Islet precursor cell (in vitro differentiated cells): ENCODE measurements around the gene VIPR2.
"Not testable (repeated sequence)": the region's sequence is repeated elsewhere in the genome, so short reads cannot be mapped to it uniquely, and the experiment has no call there.

Experiments
- DNase-seq: peaks from one replicate; pipeline ENCODE4 v3.0.0-alpha.2; 2018

Gene VIPR2, protein sequence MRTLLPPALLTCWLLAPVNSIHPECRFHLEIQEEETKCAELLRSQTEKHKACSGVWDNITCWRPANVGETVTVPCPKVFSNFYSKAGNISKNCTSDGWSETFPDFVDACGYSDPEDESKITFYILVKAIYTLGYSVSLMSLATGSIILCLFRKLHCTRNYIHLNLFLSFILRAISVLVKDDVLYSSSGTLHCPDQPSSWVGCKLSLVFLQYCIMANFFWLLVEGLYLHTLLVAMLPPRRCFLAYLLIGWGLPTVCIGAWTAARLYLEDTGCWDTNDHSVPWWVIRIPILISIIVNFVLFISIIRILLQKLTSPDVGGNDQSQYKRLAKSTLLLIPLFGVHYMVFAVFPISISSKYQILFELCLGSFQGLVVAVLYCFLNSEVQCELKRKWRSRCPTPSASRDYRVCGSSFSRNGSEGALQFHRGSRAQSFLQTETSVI

DNA sequence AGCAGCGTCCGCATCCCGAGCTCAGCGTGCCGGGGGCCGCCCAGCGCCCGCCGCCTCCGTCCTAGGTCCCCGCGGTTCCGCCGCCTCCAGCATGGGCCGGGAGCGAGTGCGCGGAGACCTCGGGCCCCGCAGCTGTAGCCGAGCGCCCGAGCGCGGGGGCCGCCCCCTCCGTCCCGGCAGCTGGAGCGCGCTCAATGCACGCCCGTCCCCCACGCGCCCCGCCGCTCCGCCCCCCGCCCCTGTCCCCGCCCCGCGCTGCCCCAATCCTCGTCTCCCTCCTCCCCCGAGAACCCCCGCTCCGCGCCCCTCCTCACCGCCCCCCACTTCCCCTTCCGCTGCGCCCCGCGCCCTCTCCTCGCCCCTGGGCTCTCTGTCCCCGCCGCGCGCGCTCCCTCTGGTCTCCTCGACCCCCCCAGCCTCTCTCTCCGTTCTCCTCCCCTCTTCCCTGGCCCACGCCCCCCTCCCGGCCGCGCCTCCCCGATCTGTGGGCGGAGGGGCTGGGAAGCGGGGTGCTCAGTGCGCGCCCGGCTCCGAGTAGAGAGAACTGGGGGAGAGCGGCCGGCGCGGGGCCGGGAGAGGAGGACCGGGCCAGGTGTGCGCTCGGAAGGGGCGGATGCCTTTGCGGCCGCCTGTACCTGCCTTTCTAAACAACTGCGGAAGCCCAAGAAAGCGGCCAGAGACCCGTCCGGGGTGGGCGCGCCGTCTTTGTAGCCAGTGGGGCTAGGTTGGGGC is at the start of gene VIPR2:
Gene VIPR2 (minus strand): TSS at position 110 of the 732 bp plus-strand sequence. CDS start 96 bp downstream, at position 14.
- peak; percentile 57 for DNase-seq

DNA sequence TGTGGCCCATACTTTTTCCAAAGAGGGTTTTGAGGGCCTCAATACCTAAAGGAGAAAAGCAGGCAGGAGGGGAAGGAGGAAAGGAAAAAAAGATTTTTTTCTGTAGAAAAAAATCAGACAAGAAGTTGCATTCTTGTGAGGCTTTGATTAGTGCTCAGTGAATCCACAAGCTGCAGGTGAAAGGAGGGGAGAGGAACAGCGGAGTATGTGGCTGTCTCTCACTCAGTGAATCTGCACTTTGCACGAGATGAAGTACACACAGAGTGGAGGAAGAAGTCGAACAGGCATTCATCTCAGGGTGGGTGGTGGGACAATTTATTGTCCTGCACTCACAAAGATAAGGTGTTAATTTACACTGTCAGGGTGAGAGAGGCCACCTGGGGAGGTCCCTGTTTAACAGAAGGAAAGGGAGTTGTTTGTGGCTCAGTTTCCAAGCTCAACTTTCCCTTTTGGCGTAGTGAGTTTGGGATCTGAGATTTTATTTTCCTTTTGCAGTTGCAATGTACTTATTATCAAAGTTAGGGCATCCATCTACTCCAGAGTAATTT is 49.0 kb upstream of the VIPR2 start:
- no peak for DNase-seq

DNA sequence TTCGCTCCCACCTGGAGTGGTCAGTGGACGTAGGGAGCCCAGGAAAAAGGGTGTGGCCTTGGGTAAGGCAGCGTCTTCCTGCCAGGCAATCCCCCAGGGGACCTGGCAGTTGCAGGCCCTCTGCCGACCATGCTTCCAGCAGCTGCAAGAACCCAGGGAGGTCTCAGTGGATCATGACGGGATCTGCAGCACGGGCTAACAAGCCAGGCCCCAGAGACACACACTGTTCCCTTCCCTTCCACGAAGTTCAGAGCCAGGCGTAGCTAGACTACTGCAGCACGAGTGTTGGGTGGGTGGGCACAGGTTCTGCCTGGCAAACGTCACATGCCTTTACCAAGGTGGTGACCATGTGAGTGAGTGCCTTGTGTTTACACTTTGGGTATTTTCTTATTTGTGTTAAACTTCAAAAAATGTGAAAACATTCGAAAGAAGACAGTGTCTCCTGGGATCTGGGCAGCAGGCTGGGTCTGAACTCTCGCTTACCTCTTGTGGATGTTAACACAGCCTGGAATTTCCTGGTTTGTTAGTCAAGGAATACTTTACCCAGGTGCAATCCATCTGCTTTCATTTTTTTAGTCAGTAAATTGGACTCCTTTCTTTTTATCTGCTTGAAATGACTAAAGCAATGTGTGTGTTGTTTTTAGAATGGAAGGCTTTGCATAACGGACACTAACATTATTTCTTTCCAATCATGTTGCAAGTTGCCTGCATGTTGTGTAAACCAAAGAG is 48.2 kb upstream of the VIPR2 start:
- DNase-seq = no peak

DNA sequence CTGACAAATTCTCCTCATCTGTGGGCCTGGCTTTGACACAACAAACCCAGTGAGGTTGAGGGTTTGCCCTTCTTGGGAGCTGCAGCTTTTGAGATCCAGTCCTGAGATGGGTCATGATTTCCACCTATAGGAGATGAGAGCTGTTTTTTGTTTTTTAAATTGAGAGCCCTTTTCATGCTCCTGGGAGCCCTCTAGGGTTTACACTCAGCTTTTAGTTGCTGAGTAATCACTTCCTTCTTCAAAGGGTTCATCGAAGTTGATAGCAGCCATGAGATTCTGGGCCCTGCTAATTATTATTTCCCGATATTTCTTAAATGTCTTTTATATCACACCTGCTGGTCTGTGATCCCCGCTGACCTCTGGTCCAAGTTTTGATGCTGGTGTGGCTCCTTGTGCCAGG is 47.3 kb upstream of the VIPR2 start:
- no peak for DNase-seq

DNA sequence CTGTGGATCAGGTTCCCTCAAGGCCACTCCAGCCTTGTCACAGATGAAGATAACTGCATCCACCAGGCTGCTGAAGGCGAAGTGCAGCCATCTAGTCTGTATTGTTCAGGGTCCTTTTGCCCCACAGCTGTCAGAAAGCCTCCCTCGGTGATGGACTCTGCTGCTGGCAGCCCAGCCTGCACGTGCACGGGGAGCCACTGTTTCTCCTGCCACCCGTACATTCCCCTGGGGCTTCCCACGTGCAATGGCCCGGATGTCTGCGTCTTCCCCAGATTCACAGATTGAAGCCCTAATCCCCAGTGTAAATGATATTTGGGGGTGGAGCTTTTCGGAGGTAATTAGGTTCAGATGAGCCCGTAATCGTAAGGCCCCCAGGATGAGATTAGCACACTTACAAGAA is 46.6 kb upstream of the VIPR2 start:
- DNase-seq = no peak

DNA sequence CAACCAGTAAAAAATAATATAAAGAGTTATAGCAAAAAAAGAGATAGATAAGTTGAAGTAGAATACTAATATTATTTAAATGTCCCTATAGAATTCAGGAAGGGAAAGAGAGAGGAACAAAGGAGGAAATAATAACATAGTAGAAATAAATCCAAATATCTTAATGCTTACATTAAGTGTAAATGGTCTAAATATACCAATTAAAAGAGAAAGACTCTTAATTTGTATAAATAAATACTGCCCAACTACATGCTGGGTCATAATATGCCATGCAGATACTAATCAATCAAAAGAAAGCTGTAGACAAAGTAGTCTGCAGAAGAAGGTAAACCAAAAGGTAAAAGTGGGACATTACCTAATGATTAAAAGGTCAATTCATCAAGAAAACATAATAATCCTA is 43.3 kb upstream of the VIPR2 start:
- no peak for DNase-seq

DNA sequence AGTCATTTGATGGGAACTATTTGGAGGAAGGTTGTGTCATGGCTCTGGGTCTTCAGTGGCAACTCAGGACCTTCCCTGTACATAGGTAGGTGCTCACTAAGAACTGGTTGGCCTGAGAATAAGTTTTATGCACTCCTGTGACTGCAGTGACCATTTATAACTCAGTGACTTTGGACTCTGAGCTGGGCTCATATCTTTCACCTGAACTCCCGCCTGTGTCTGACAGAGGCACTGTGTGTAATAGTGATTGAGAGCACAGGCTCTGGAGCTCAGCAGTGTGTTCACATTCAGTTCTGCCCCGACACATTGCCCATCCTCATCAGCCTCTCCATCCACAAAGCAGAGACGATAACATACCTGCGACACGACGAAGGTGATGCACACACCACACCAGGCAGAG is 34.6 kb upstream of the VIPR2 start:
- DNase-seq = no peak

DNA sequence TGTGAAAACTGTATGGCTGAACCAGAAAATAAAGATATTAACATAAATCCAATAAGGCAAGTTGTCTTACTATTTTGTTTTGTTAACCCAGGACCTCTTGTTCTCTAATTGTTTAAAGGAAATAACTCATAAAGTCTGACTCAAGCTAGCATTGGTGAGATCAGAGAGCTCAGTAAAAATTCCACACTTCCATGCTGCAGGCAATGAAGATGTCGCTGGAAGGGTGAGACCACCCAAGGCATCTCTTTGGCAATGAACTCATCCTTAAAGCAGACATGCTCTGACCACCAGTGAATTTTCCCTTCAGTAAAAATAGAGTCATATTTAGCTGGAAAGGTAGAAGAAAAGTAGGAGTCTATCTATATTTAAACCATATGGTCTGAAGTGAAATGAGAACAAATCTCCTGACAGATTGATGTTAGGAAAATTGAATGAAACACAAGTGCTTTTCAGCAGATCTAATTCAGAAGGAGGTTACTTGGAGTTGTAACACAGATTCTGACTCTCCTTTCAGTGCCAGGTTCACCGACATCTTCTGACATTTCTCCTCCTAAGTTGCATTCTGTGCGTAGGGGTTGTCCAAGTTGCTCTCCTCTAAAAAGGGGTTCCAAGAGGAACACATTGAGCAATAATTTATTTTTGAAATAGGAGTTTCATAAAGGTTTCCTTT is 32.8 kb upstream of the VIPR2 start:
- no peak for DNase-seq

DNA sequence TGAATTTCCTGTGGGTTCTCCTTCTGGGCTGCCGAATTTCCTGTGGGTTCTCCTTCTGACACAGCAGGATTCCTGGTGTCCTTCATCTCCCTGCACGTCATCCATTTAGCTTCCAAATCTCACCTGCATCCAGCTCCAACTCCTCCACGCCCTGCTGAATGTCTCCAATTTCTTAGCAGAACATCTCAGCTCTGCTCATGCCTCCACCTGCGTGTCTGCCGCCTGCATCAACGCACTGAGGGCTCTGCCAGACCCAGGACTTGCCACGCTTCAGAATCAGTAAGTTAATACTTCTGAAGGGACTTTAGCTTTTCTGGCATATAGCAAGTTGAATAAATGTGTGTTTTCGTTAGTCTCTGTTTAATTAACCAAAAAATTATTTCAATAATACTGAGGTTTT is 31.1 kb upstream of the VIPR2 start:
- DNase-seq = no peak

DNA sequence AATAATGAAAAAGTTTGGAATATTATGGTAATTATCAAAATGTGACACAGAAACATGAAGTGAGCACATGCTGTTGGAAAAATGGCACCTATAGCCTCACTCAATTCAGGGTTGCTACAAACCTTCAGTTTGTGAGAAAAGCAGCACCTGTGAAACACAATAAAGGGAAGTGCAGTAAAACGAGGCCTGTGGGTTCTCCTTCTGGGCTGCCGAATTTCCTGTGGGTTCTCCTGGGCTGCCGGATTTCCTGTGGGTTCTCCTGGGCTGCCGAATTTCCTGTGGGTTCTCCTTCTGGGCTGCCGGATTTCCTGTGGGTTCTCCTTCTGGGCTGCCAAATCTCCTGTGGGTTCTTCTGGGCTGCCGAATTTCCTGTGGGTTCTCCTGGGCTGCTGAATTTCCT is 30.4 kb upstream of the VIPR2 start:
- not testable (repeated sequence) for DNase-seq

DNA sequence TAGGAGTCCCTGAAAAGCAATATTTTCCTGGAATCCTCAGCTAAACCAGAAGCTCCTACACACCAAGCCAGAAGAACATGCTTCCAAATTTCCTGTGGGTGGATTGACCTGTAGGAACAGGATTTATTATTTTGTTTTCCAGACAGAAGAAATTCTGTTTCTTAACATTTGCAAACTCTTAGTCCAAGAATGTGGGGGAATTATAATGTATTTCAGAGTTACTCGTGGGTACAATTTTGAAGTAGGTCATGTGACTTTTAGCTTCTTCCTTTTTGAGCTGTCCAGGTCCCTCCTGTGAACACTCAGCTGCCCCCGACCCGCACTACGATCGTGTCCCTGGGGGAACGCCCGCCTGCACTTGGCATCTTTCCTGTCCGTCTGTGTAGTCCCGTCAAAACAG is 27.7 kb upstream of the VIPR2 start:
- DNase-seq = no peak

DNA sequence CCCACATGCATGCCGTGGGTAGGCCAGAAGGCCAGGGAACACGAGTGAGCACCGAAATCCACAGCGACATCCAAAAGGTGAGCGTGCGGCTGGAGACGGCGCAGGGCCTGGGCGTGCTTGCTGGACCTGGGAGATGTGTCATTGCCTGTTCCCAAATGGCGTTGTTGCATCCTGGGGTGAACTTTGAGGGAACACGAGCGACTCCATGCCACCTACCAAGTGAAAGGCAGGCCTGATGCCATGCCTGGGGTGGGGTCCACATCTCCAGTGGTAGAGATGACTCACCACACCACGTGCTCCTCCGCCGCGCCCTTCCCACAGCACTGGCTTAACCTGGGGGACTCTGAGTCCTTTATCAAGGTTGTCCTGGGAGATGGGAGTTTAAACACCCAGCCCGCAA is 24.7 kb upstream of the VIPR2 start:
- no peak for DNase-seq

DNA sequence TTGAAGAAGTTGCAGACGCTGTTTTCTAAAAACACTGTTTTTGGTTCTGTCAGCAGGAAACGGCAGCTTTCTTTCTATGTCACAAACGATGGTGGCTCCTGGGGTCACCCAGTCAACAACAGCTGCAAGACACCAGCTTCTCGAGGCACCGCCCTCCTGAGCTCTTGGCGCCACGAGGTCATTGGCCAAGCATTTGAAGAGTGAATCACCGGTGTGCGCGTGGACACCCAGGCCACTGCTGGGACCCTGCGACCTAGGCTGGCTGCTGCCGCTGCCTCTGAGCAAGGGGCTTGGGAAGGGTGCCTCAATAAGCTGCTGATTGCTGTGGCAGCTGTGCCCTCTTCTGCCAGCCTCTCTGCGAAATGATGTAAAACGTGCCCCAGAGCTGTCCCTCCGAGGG is 22.5 kb upstream of the VIPR2 start:
- DNase-seq = peak; percentile 56

DNA sequence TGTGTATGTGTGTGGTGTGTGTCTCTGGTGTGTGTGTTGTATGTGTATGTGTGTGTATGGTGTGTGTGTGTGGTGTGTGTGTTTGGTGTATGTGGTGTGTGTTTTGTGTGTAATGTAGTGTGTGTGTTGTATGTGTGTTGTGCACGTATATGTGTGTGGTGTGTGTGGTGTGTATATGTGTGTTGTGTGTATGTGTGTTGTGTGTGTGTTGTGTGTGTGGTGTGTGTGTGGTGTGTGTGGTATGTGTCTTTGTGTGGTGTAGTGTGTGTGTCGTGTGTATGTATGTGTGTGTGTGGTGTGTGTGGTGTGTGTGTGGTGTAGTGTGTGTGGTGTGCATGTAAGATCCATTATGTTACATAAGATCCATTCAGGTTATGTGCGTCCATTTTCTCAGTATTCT is 21.9 kb upstream of the VIPR2 start:
- DNase-seq = no peak

DNA sequence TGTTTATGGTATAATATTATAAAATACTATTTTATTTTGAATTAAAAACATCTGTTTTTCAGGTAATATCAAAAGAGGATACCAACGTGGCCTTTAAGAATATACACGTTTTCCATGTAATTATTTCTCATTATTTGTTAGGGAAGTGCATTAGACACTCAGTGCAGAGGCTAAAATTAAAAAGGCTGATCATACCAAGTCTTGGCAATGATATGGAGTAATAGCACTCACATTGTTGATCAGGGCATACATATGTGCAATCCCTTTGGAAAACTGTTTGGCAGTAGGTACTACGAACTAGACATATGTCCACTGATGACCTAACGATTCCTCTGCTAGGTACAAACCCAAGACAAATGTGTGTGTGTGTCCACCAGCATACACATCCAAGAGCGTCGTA is 20.7 kb upstream of the VIPR2 start:
- DNase-seq = no peak

DNA sequence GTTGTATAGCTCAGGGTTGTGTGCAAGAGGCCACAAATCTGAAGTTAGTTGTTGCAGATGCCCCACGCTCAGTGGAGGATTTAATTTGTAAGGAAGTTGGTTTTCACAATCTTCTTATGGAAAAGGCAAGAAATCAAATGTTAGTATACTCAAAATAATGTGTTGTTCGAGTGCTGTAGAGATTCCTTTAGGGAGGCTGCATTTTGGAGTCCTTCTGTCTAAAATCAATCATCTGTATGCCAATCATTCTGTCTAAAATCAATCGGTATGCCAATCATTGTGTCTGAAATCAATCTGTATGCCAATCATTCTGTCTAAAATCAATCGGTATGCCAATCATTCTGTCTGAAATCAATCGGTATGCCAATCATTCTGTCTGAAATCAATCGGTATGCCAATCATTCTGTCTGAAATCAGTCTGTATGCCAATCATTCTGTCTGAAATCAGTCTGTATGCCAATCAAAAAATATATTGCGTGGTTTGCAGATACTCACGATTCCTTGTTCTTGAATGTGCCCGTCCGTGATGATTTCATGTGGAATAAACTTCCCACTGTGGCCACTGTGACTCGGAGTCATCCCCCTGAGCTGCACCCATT is 19.1 kb upstream of the VIPR2 start:
- DNase-seq = not testable (repeated sequence)

DNA sequence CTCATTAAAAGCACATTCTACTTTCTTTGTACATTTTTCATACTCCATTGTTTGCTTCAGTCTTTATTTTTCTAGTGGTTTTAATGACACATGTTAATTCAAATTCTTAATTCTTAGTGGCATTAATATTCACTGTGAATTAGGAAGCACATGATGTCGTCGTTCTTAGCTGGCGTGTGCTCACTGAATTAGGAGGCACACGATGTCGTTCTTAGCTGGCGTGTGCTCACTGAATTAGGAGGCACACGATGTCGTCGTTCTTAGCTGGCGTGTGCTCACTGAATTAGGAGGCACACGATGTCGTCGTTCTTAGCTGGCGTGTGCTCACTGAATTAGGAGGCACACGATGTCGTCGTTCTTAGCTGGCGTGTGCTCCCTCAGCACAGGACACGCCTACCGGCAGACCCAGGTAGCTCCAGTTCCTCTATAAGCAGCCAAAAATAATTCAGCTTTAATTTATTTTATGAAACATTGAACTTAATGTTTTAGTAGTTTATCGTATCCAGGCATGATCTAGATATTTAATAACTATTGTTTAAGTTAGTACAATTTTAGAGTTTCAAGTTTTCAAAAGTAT is 17.5 kb upstream of the VIPR2 start:
- not testable (repeated sequence) for DNase-seq

DNA sequence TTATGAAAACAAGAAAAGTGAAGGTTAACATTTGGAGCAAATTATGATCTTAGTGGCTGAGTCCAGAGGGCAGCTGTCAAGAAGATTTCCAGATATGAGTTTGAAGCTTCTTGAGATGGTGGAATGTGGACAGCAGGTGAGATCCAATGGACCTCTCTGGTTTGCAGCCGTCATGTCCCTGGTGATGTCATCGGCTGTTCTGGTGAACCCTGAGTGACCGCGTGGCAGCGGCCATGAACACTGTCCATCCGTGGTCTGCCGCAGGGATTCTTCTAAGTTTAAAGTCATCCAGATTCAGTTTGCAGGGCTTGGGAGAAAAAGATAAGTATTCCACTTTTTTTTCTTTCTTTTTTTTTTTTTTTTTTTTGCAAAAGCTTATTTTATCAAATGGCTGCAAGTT is 15.8 kb upstream of the VIPR2 start:
- DNase-seq = no peak

DNA sequence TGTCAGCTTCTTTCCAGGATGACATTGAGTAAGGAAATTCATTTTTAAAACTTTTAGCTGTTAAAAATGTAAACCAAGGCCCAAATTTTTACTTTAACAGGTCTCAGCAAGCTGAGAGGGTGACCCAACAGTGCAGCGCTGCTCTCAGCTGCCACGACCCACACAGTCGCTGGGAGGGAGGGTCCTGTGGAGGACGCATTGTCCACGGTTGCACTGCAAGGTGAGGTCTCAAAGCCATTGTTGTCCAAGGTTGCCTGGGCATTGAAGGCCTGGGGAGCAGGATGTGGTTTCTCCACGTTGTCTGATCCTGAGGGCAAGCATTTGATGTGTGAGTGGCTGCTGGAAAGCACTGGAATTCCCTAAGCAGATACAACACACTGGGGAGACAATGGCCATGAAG is 15.1 kb upstream of the VIPR2 start:
- DNase-seq = peak; percentile 60

DNA sequence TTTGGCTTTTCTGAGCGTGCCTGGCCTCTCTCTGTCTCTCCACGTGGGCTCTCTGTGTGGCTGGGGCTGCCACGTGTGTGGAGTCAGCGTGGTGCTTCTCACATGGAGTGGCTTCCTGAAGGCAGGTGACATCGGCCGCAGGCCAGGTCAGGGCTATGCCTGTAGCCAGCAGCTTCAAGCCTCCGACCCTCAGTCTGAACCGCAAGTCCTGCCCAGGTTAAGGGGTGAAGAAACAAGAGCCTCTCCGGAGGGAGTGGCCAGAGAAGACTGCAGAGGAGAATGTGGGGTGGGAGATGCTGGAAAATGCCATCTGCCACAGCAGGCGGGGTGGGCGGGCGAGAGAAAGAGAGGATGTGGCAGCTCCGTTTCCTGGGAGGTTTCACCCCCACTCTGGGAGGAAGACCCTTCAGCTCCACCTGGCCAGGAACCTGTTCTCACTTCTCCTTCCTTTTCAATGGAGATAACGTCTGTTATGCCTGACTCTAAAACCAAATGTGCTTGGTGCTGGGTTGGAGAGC is 14.3 kb upstream of the VIPR2 start:
- no peak for DNase-seq

DNA sequence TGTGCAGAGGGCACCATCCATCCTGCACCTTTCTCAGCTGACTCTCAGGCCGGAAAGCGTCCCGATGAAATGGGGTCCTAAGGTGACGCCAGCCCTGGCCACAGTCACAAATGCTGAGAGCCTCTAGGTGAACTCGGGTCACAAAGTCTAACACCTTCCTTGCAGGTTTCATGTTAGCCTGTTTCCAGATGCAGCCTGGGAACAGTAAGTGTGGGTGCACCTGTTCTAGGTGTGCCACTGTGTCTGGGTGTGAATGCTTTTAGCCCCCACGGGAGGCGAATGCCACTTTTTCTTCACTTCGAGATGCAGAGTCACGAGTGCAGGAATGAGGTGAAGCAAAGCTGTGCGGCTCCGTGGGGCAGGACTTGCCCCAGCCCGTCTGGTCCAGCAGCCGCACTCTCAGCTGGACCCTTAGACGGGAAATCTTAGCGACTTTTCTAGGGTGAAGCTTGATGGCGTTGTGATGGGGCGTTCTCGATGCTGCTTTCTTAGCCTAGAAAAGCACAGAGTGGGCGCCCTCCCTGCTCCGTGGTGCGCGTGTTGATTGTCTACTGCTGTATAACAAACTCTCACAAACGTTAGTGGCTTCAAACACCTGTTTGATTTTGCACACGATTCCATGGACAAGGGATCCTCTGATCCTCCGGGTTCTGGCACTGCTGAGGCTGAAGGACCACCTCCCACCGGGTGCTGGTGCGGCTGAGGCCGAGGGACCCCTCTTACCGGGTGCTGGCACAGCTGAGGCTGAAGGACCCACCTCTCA is 13.6 kb upstream of the VIPR2 start:
- DNase-seq = no peak
